HEK293 (cell line): ENCODE data around the gene DEAF1.

ENCODE experiments used
- CTCF ChIA-PET: fragments of 350-600 bp; formaldehyde crosslinking; extraction: SDS; loops from one replicate; lab custom pipeline; 2021; ENCODE audit warnings: antibody characterized with exemption; lab: Yijun Ruan, JAX
- POLR2A ChIA-PET: fragments of 300-600 bp; formaldehyde crosslinking; extraction: SDS; loops from one replicate; lab custom pipeline; 2020; ENCODE audit warnings: antibody characterized with exemption, inconsistent platforms; lab: Yijun Ruan, JAX
- H3K27ac ChIP-seq: fragments of 200-500 bp; sonication (Bioruptor generic); 2 replicates; pipeline ENCODE4 v1.5.1; 2014; ENCODE audit warnings: low read depth, low read length, control low read depth, inconsistent platforms; ENCODE audit errors: extremely low read depth
- H3K36me3 ChIP-seq, 2 experiments: fragments of 200-500 bp in 1 of 2; sonication (Bioruptor generic) in 1 of 2; 1 replicate in 1 of 2; 2 replicates in 1 of 2; pipeline ENCODE4 v1.5.1; 2014 to 2017; ENCODE audit warnings: inconsistent platforms in 2 of 2, low read length in 2 of 2; ENCODE audit not compliant: control insufficient read depth in 2 of 2, insufficient read depth in 1 of 2
- H3K4me1 ChIP-seq: fragments of 200-500 bp; sonication (Bioruptor generic); 2 replicates; pipeline ENCODE4 v1.5.1; 2014; ENCODE audit warnings: mild to moderate bottlenecking, low read length, inconsistent platforms; ENCODE audit not compliant: control insufficient read depth, insufficient read depth
- H3K4me3 ChIP-seq: 2 replicates; pipeline ENCODE4 v1.5.1; 2011; ENCODE audit warnings: low read depth, mild to moderate bottlenecking, control low read depth, low read length, moderate library complexity
- H3K9me3 ChIP-seq: fragments of 200-500 bp; sonication (Bioruptor generic); 2 replicates; pipeline ENCODE4 v1.5.1; 2014; ENCODE audit warnings: low read depth, low read length, inconsistent platforms; ENCODE audit not compliant: control insufficient read depth, insufficient read depth
- EGR2 ChIP-seq: fragments of 450-650 bp; formaldehyde crosslinking; IDR thresholded peaks from 2 replicates; pipeline ENCODE4 v1.5.1; 2016; ENCODE audit warnings: low read depth, missing biosample characterization, missing genetic modification characterization
- GLI2 ChIP-seq: fragments of 450-650 bp; formaldehyde crosslinking; IDR thresholded peaks from 2 replicates; pipeline ENCODE4; 2017; ENCODE audit warnings: missing biosample characterization, missing genetic modification characterization, low read depth, borderline replicate concordance
- INSM2 ChIP-seq: fragments of 450-650 bp; formaldehyde crosslinking; IDR thresholded peaks from 2 replicates; pipeline ENCODE4 v1.5.1; 2016; ENCODE audit warnings: missing biosample characterization, missing genetic modification characterization
- KLF1 ChIP-seq: fragments of 450-650 bp; formaldehyde crosslinking; IDR thresholded peaks from 2 replicates; pipeline ENCODE4 v1.5.1; 2016; ENCODE audit warnings: missing biosample characterization, missing genetic modification characterization
- KLF10 ChIP-seq: fragments of 450-650 bp; IDR thresholded peaks from 2 replicates; pipeline ENCODE4 v1.5.1; 2018; ENCODE audit warnings: missing biosample characterization, mild to moderate bottlenecking, missing genetic modification characterization
- KLF7 ChIP-seq: fragments of 450-650 bp; formaldehyde crosslinking; IDR thresholded peaks from 2 replicates; pipeline ENCODE4 v1.5.1; 2016; ENCODE audit warnings: missing biosample characterization, missing genetic modification characterization, borderline replicate concordance
- PATZ1 ChIP-seq: fragments of 450-650 bp; formaldehyde crosslinking; IDR thresholded peaks from 2 replicates; pipeline ENCODE4 v1.5.1; 2016; ENCODE audit warnings: missing biosample characterization, missing genetic modification characterization
- PRDM6 ChIP-seq: fragments of 450-650 bp; formaldehyde crosslinking; IDR thresholded peaks from 2 replicates; pipeline ENCODE4 v1.5.1; 2017; ENCODE audit warnings: missing biosample characterization, missing genetic modification characterization
- SP2 ChIP-seq: fragments of 450-650 bp; formaldehyde crosslinking; IDR thresholded peaks from 2 replicates; pipeline ENCODE4 v1.5.1; 2016; ENCODE audit warnings: missing biosample characterization, missing genetic modification characterization
- ZBTB26 ChIP-seq: fragments of 450-650 bp; formaldehyde crosslinking; optimal IDR thresholded peaks from 2 replicates; pipeline ENCODE3; 2016; ENCODE audit warnings: missing biosample characterization, mild to moderate bottlenecking, missing genetic modification characterization
- ZBTB48 ChIP-seq: fragments of 450-650 bp; formaldehyde crosslinking; IDR thresholded peaks from 2 replicates; pipeline ENCODE4 v1.5.1; 2016; ENCODE audit warnings: missing biosample characterization, missing genetic modification characterization
- ZFHX2 ChIP-seq: fragments of 450-650 bp; formaldehyde crosslinking; conservative IDR thresholded peaks from 2 replicates; pipeline ENCODE4 v1.5.1; 2016; ENCODE audit warnings: missing biosample characterization, missing genetic modification characterization
- ZFP37 ChIP-seq: fragments of 450-650 bp; formaldehyde crosslinking; IDR thresholded peaks from 2 replicates; pipeline ENCODE4 v1.5.1; 2016; ENCODE audit warnings: missing biosample characterization, missing genetic modification characterization
- ZFP69B ChIP-seq: fragments of 450-650 bp; formaldehyde crosslinking; IDR thresholded peaks from 2 replicates; pipeline ENCODE4 v1.5.1; 2016; ENCODE audit warnings: missing biosample characterization, missing genetic modification characterization
- ZNF121 ChIP-seq: fragments of 450-650 bp; formaldehyde crosslinking; IDR thresholded peaks from 2 replicates; pipeline ENCODE4 v1.5.1; 2016; ENCODE audit warnings: missing biosample characterization, missing genetic modification characterization
- ZNF223 ChIP-seq: fragments of 450-650 bp; formaldehyde crosslinking; IDR thresholded peaks from 2 replicates; pipeline ENCODE4 v1.5.1; 2016; ENCODE audit warnings: missing biosample characterization, missing genetic modification characterization
- ZNF280C ChIP-seq: fragments of 450-650 bp; formaldehyde crosslinking; IDR thresholded peaks from 2 replicates; pipeline ENCODE4 v1.5.1; 2016; ENCODE audit warnings: missing biosample characterization, missing genetic modification characterization
- ZNF335 ChIP-seq: fragments of 450-650 bp; formaldehyde crosslinking; conservative IDR thresholded peaks from 2 replicates; pipeline ENCODE4 v1.5.1; 2016; ENCODE audit warnings: missing biosample characterization, missing genetic modification characterization
- ZNF488 ChIP-seq: fragments of 450-650 bp; formaldehyde crosslinking; IDR thresholded peaks from 2 replicates; pipeline ENCODE4 v1.5.1; 2016; ENCODE audit warnings: missing biosample characterization, missing genetic modification characterization
- ZNF510 ChIP-seq: fragments of 450-650 bp; formaldehyde crosslinking; IDR thresholded peaks from 2 replicates; pipeline ENCODE4 v1.5.1; 2018; ENCODE audit warnings: mild to moderate bottlenecking, missing genetic modification characterization, missing biosample characterization; ENCODE audit not compliant: insufficient replicate concordance
- ZNF513 ChIP-seq: fragments of 450-650 bp; IDR thresholded peaks from 2 replicates; pipeline ENCODE4 v1.5.1; 2018; ENCODE audit warnings: missing biosample characterization, missing genetic modification characterization
- ZNF561 ChIP-seq: fragments of 450-650 bp; IDR thresholded peaks from 2 replicates; pipeline ENCODE4 v1.5.1; 2018; ENCODE audit warnings: missing biosample characterization, missing genetic modification characterization, borderline replicate concordance
- ZNF629 ChIP-seq: fragments of 450-650 bp; formaldehyde crosslinking; IDR thresholded peaks from 2 replicates; pipeline ENCODE4 v1.5.1; 2017; ENCODE audit warnings: missing biosample characterization, missing genetic modification characterization
- ZNF654 ChIP-seq: fragments of 450-650 bp; formaldehyde crosslinking; IDR thresholded peaks from 2 replicates; pipeline ENCODE4 v1.5.1; 2016; ENCODE audit warnings: low read depth, missing biosample characterization, missing genetic modification characterization

DEAF1 gene

GRCh38 chr11:727859-728748, 33.1 kb upstream of the DEAF1 start:
- Histone ChIP-seq H3K27ac (no peak overlapping the region), H3K9me3 (no peaks in the 10 kb centered on the region), H3K4me1 (no peaks in the 10 kb centered on the region; the same call in 1 of the 2 replicates), H3K4me3 (no peak overlapping the region), H3K36me3 (no peaks in the 10 kb centered on the region)
- POLR2A ChIA-PET = no interaction called here
- CTCF ChIA-PET = interaction anchor here (0.6 to 3.1 kb wide), 16 partner anchors 9 to 374 kb away, joined by 3 to 17 read pairs (median 3); partner anchors contain the start of gene TMEM80
- TF ChIP-seq KLF7 (tag by site-specific recombination) = 0 out of 2 replicates have a peak, but pooled peaks have one; percentile 53
- no peak for TF ChIP-seq ZNF488 (tag by site-specific recombination)
- TF ChIP-seq KLF1 (tag by site-specific recombination) = peak; percentile 85
- TF ChIP-seq ZNF629 (tag by site-specific recombination) = peak; percentile 32; the same call in 1 of the 2 replicates
- TF ChIP-seq EGR2 = peak; percentile 54; the same call in 1 of the 2 replicates
- peak; percentile 38 for TF ChIP-seq SP2 (tag by site-specific recombination)
- 0 out of 2 replicates have a peak, but pooled peaks have one; percentile 32 for TF ChIP-seq KLF10 (tag by site-specific recombination)
- TF ChIP-seq PRDM6 (tag by site-specific recombination) = no peak
- TF ChIP-seq ZNF513 (tag by site-specific recombination) = no peak
- no peak for TF ChIP-seq ZFP37 (tag by site-specific recombination)
- TF ChIP-seq ZBTB48 = no peak
- TF ChIP-seq ZNF121 = no peak
- 0 out of 2 replicates have a peak, but pooled peaks have one; percentile 23 for TF ChIP-seq ZFP69B (tag by site-specific recombination)
- no peak for TF ChIP-seq ZNF335 (tag by site-specific recombination)
- peak; percentile 76; the same call in 1 of the 2 replicates for TF ChIP-seq ZNF223 (tag by site-specific recombination)
- peak; percentile 86 for TF ChIP-seq PATZ1 (tag by site-specific recombination)
- no peak for TF ChIP-seq ZNF510
- peak; percentile 30; the same call in 1 of the 2 replicates for TF ChIP-seq ZNF654 (tag by site-specific recombination)
- TF ChIP-seq ZBTB26 (tag by site-specific recombination) = no peak
- TF ChIP-seq ZNF280C (tag by site-specific recombination) = no peak
- 0 out of 2 replicates have a peak, but pooled peaks have one; percentile 48 for TF ChIP-seq ZNF561 (tag by site-specific recombination)
- no peak for TF ChIP-seq GLI2
- peak; percentile 86 for TF ChIP-seq ZFHX2 (tag by site-specific recombination)
- no peak for TF ChIP-seq INSM2 (tag by site-specific recombination)
